ENCODE data around the gene ZNF708. TPM values are rescaled to one million over a fixed set of nuclear protein-coding genes. Genes with fewer than 3 reads are reported as not detected.
A peak's percentile ranks its signal among the peaks of the same experiment; 100 is the strongest.
"Not testable (repeated sequence)": the region's sequence is repeated elsewhere in the genome, so short reads cannot be mapped to it uniquely, and the experiment has no call there.

ZNF708 gene
- polyA plus RNA-seq (2011; rRNA removed) = 1.8 and 2.1 TPM in 2 replicates
- polyA minus RNA-seq (2011; rRNA and poly(A)+ RNA removed) = 2.1 and 2.3 TPM in 2 replicates

DNA sequence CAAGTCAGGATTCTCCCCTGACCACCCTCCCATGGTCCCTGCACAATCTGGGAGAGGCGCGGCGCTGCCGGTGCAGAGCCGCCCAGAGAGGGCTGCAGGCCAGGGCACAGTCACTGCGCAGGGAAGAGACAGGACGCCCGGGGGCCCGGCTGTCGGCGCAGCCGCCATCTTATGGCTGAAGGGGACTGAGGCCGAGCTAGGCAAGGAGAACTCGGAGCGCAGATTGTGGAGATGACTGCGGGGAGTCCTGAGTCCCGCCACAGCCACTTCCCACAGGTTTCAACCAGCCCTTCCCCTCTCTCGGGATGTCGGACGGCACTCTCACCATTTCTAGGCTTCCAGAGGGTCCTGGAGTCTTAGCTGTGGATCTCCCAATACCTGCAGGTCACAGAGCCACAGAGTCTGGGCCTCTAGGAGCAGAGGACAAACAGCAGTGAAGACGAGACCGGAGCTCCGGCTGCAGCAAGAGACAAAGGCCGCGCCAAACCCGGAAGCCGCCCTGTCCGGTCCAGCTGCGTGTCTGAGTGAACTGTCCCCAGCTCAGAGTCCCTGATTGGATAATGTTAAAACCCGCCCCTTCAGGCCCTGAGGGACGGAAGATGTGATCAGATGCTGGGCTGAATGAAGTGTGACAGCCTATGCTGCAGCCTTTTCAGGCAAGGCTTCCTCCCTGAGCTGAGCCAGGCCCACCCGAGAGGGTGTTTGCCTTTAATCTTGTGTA, at the start of gene ZNF708:
Gene ZNF708, minus strand, starts transcription at position 526 of the 721 bp plus-strand sequence. Its CDS starts 198 bp downstream, at position 328.
- H3K27me3 ChIP-seq (ENCODE audit: control insufficient read depth, insufficient read depth, low read length) = no peaks in the 10 kb centered on the region
- peak within 1 kb of the TSS; percentile 81 for H3K4me3 ChIP-seq (ENCODE audit: low read depth, low read length)
- POLR2A ChIA-PET = interaction anchor here (0.6 to 0.9 kb wide), 2 partner anchors 30 to 660 kb away, joined by 7 to 8 read pairs; partner anchors contain the start of gene ZNF738
- CTCF ChIA-PET = interaction anchor here (1.0 kb wide), 1 partner anchor 30 kb away, joined by 3 read pairs; no protein-coding TSS in a partner anchor
- DNase-seq (ENCODE audit: low read depth) = peak; percentile 56
- TF ChIP-seq, protein P1, sequence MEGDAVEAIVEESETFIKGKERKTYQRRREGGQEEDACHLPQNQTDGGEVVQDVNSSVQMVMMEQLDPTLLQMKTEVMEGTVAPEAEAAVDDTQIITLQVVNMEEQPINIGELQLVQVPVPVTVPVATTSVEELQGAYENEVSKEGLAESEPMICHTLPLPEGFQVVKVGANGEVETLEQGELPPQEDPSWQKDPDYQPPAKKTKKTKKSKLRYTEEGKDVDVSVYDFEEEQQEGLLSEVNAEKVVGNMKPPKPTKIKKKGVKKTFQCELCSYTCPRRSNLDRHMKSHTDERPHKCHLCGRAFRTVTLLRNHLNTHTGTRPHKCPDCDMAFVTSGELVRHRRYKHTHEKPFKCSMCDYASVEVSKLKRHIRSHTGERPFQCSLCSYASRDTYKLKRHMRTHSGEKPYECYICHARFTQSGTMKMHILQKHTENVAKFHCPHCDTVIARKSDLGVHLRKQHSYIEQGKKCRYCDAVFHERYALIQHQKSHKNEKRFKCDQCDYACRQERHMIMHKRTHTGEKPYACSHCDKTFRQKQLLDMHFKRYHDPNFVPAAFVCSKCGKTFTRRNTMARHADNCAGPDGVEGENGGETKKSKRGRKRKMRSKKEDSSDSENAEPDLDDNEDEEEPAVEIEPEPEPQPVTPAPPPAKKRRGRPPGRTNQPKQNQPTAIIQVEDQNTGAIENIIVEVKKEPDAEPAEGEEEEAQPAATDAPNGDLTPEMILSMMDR (IDR thresholded peaks at IDR 0.05; ENCODE audit: insufficient read depth, low read depth, low read length) = no peak
- no peaks in the 10 kb centered on the region for H3K36me3 ChIP-seq (ENCODE audit: control insufficient read depth, insufficient read depth, low read length)

DNA sequence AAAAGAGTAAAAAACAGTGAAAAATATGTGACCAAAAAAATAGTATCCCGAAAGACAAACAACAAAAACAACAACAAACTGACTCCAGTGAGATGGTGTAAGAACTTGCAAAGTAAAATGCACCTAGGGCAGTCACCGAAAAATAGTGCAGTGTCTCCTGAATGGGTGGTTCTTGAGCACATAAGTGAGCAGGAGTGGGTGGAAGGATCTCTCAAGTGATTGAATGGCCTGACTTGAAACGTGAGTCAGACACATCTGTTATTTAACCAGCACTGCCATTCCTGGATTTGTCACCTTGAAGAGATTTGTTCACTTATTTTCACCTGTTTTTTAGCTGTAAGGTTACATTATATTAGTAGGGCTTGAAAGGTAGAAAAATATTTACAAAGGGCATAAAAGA, 33.1 kb upstream of the ZNF708 start:
- TF ChIP-seq, protein P1 (IDR thresholded peaks at IDR 0.05; ENCODE audit: insufficient read depth, low read depth, low read length) = no peak
- no peak for DNase-seq (ENCODE audit: low read depth)
- Histone ChIP-seq H3K27me3 (ENCODE audit: control insufficient read depth, insufficient read depth, low read length) (no peaks in the 10 kb centered on the region), H3K4me3 (ENCODE audit: low read depth, low read length) (no peak overlapping the region), H3K36me3 (ENCODE audit: control insufficient read depth, insufficient read depth, low read length) (peaks cover 2% of the 10 kb centered on the region; the same call in 1 of the 2 replicates)
- ChIA-PET CTCF (no interaction called here), POLR2A (no interaction called here)

DNA sequence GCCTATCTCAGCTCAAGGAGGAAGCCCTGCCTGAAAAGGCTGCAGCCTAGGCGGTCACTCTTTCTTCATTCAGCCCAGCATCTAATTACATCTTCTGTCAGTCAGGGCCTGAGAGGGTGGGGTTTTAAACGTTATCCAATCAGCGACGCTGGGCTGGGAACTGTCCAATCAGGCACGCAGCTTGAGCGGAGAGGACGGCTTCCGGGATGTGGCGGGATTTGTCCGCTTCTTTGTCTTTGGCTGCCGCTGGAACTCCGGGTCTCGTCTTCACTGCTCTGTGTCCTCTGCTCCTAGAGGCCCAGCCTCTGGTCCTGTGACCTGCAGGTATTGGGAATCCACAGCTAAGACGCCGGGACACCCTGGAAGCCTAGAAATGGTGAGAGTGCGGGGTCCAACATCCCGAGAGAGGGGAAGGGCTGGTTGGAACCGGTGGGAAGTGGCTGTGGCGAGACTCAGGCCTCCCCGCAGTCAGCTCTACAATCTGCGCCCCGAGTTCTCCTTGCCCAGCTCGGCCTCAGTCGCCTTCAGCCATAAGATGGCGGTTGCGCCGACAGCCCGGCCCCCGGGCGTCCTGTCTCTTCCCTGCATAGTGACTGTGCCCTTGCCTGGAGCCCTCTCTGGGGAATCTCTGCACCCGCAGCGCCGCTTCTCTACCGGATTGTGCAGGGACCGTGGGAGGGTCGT, 29.7 kb upstream of the ZNF708 start, which contains the start of gene ZNF738:
Gene ZNF738, plus strand, starts transcription at position 233 of the 684 bp plus-strand sequence. Its CDS starts 141 bp downstream, at position 374.
- CTCF ChIA-PET = interaction anchor here (0.5 to 1.2 kb wide), 3 partner anchors 16 to 472 kb away, joined by 3 read pairs; partner anchors contain the start of gene ZNF708
- Histone ChIP-seq H3K4me3 (ENCODE audit: low read depth, low read length) (peak within 1 kb of the TSS; percentile 88), H3K36me3 (ENCODE audit: control insufficient read depth, insufficient read depth, low read length) (peaks cover 2% of the 10 kb centered on the region; the same call in 1 of the 2 replicates), H3K27me3 (ENCODE audit: control insufficient read depth, insufficient read depth, low read length) (no peaks in the 10 kb centered on the region)
- DNase-seq (ENCODE audit: low read depth) = peak; percentile 80
- TF ChIP-seq, protein P1 (IDR thresholded peaks at IDR 0.05; ENCODE audit: insufficient read depth, low read depth, low read length) = 0 out of 2 replicates have a peak, but pooled peaks have one; percentile 14
- POLR2A ChIA-PET = interaction anchor here (1.6 kb wide), 1 partner anchor 30 kb away, joined by 7 read pairs; the partner anchor contains the start of gene ZNF708

DNA sequence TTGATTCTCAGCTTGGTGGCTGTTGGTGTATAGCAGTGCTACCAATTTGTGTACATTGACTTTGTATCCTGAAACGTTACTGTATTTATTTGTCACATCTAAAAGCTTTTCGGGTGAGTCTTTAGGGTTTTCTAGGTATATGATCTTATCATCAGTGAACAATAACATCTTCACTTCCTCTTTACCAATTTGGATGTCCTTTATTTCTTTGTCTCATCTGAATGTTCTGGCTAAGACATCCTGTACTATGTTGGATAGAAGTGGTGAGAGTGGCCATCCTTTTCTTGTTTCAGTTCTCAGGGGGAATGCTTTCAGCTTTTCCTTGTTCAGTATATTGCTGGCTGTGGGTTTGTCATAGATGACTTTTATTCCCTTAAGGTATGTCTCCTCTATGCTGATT, 23.6 kb upstream of the ZNF708 start:
- Histone ChIP-seq H3K4me3 (ENCODE audit: low read depth, low read length) (no peak overlapping the region), H3K27me3 (ENCODE audit: control insufficient read depth, insufficient read depth, low read length) (no peaks in the 10 kb centered on the region), H3K36me3 (ENCODE audit: control insufficient read depth, insufficient read depth, low read length) (no peaks in the 10 kb centered on the region)
- CTCF ChIA-PET = no interaction called here
- DNase-seq (ENCODE audit: low read depth) = no peak
- POLR2A ChIA-PET = no interaction called here
- TF ChIP-seq, protein P1 (IDR thresholded peaks at IDR 0.05; ENCODE audit: insufficient read depth, low read depth, low read length) = no peak

DNA sequence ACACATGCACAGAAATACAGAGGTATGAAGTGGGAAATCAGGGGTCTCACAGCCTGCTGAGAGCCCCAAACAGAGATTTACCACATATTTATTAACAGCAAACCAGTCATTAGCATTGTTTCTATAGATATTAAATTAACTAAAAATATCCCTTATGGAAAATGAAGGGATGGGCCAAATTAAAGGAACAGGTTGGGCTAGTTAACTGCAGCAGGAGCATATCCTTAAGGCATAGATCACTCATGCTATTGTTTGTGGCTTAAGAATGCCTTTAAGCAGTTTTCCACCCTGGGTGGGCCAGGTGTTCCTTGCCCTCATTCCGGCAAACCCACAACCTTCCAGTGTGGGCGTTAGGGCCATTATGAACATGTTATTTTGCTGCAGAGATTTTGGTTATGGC, 15.6 kb upstream of the ZNF708 start:
- POLR2A ChIA-PET; H3K4me3 ChIP-seq (ENCODE audit: low read depth, low read length); H3K27me3 ChIP-seq (ENCODE audit: control insufficient read depth, insufficient read depth, low read length); DNase-seq (ENCODE audit: low read depth); H3K36me3 ChIP-seq (ENCODE audit: control insufficient read depth, insufficient read depth, low read length); CTCF ChIA-PET: not testable (repeated sequence)

Measured in BJ (cell line).